NOMO-1 (cell line): ENCODE measurements around the gene MPRIP.
A peak's percentile ranks its signal among the peaks of the same experiment; 100 is the strongest.

Source experiments
- DNase-seq, 2 experiments: peaks; one replicate each; lab custom pipeline; 2025; ENCODE audit not compliant: unreplicated experiment in 2 of 2; lab: John Stamatoyannopoulos, UW

The MPRIP gene

GRCh38 chr17:17064322-17064721 is 22.1 kb downstream of the MPRIP start:
- no peak for DNase-seq

- peak in 1 of 2 experiments; percentile 39 for DNase-seq
Observed at GRCh38 chr17:17066021-17066420, 23.8 kb downstream of the MPRIP start.

DNA sequence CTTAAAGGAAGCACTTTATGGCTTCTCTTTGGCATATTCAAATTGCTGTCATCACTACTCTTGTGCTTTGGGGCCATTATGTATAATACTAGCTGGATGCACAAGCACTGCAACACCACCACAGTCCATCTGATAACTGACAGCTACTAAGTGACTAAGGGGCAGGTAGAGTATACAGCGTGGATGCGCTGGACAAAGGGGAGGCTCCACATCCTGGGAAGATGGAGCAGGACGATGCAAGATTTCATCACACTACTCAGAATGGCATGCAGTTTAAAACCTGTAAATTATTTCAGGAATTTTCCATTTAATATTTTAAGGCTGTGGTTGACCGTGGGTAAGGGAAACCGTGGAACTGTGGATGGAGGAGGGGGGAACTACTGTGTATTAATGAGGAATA is 25.0 kb downstream of the MPRIP start:
- no peak for DNase-seq

DNA sequence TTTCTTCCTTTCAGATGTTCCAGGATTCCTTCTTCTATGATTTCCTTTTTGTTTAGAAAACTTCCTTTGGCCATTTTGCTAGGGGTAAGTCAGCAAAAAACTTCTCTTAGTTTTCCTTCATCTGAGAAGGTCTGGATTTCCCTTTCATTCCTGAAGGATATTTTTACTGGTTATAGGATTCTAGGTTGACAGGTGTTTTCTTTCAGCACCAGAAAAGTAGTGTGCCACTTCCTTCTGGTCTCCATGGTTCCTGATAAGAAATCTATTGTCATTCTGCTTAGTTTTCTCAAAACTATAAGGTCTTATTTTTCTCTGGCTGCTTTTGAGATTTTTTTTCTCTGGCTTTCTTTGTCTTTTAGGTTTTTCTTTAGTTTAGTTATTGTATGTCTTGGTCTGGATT is 27.6 kb downstream of the MPRIP start:
- no peak for DNase-seq

GRCh38 chr17:17070931-17071330 is 28.7 kb downstream of the MPRIP start:
- no peak for DNase-seq

- DNase-seq = no peak
Observed at GRCh38 chr17:17071531-17072360, 29.5 kb downstream of the MPRIP start.

DNA sequence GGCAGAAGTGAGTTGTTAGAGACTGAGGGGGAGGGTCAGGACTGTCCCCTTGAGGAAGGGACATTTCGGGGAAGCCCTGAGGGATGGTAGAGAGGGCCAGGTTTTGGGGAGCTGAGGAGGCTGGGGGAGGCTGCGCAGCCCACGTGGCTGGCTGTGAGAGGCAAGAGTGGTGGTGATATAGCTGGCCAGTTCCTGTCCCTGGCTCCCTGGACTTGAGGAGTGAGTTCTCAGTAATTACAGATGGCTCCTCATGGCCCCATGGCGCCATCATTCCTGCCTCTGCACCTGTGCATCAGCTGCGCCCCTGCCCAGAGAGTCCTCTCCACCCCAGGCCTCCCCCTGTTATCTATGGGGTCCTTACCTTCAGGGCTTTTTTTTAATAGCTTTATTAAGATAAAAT is 30.3 kb downstream of the MPRIP start:
- no peak for DNase-seq

GRCh38 chr17:17073030-17073564 is 30.8 kb downstream of the MPRIP start:
- DNase-seq = no peak

DNA sequence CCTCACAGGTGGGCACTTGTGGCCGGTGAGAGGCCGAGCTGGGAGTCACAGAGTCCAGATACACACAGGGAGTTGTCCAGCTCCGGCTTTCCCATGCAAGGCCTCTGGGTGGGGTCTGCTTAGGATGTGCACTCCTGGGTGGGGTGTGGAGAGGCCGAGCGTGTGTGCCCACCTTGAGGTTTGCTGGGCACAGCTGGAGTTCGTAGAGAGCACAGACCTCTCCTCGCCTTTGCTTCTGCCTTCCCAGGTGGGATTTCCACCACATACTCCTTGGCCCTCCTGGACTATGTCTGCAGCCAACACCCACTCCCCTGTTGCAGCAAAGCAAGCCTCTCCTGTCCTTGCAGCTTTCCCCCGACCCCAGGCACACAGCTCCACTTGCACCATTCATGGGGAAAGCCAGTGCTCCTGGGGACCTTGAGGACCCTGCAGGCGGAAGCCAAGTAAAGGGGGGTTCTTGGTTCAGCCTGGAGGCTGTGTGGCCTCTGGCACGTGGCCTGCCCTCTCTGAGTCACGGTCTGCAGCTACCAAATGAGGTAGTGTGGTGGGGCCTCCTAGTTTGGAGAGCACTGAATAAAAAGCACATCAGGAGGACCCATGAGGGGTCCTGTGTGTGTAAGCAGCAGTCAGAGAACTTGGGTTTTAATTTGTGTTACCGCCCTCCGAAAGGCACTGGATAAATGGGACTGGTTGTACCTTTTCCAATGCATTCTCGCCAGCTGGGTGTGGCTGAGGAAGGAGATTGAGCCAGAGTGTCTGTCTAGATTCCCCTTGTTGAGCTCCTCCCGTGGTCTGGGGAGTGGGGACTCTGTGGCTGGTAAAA is 31.5 kb downstream of the MPRIP start:
- no peak for DNase-seq

DNA sequence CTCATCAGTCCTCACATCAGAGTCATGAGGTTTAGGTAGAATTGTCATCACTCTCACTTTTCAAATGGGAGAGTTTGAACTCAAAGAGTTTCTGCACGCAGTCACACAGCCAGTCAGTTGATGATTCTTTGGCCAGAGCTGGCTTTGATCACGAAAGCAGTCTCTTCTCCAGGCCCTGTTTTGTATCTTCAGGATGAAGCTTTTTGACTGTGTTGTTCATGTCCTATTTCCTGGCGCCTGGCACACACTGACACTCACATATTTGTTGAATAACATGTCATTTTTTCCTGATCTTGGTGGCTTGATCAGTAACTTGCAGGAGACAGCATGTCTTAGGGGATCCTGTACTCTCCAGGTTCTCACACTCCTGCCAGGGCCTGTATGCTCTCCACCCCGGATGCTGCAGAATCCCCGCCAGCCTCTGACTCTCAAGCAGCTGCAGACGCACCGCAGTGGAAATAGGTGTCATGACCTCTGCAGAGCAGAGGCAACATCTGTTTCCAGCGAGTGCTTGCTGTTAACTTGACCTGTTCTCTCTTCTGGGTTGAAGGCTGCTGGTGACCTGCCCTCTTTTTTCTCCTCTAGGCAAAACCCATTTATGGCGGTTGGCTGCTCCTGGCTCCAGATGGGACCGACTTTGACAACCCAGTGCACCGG is 33.0 kb downstream of the MPRIP start:
- no peak for DNase-seq

DNA sequence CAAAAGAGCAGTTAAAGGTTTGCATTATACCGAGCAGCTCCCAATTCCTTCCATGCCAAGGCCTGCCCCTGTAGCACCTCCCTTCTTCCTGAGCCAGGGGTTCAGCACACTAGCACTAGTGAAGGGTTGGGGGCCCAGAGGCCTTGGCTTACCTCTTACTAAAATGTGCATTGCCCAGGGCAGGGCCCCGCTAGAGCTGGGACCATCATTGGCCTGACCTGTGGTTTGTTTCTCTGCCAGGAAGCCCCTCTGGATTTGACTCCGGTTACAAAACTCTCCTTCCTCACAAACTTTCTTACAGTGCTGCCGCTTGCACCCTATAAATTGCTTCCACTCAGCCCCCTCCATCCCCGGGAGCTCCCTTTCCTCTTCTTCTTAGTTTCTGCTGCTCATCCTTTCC is 33.8 kb downstream of the MPRIP start:
- DNase-seq = no peak

DNA sequence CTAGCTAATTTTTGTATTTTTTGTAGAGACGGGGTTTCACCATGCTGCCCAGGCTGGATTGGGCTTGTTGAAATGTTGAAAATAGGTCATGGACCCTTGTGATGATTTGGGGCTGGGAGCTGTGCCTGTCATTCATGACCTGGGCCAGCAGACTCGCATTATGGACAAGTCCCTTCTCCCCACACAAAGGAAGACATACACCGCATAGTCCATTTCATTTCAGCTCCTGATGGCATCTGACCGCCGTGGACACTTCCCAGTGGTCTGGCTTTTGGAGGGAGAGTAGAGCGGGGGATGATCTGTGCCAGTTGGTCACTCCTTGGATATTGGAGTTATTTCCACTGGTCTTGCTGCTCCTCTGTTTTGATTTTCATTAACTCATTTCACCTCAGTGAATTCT is 34.8 kb downstream of the MPRIP start:
- DNase-seq = no peak

- DNase-seq = no peak
Observed at GRCh38 chr17:17077861-17078732, 35.8 kb downstream of the MPRIP start.

DNA sequence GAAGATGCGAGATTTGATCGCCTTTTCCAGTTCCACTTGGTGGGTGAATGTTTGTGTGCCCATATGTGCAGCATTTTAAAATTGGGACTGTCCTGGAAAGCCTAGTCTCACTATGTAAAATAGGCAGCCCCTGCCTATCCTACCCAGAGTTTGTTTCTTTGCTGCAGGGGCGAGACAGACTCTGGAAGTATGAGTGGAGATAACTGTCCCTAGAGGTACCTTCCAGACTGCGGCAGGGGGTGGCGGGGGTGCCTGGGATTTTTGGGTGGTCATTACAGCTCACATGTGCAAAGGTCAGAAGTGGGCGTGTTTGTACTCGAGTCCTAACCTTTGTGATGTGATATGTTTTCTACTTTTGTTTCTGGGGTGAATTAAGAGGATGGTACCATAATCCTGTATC is 36.6 kb downstream of the MPRIP start:
- DNase-seq = no peak

DNA sequence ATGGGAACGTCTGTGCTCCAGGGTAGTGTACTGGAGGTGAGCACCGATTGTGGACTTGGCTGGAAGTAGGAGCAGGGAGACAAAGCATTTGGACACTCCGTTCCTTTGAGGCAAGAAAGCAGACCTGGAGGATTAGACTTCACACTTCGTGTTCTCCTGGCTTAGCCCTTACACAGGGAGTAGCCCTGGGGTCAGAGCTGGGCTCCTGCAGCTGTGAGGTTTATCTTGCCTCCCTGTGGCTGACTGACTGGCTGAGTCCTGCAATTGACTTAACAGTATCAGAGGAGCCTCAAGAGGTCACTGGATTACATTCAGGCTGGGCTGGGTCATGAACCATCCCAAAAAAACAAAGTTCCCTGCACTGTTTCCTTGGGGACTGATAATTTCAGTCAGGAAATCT is 37.1 kb downstream of the MPRIP start:
- no peak for DNase-seq

- DNase-seq = no peak
Observed at GRCh38 chr17:17079761-17080160, 37.5 kb downstream of the MPRIP start.

DNA sequence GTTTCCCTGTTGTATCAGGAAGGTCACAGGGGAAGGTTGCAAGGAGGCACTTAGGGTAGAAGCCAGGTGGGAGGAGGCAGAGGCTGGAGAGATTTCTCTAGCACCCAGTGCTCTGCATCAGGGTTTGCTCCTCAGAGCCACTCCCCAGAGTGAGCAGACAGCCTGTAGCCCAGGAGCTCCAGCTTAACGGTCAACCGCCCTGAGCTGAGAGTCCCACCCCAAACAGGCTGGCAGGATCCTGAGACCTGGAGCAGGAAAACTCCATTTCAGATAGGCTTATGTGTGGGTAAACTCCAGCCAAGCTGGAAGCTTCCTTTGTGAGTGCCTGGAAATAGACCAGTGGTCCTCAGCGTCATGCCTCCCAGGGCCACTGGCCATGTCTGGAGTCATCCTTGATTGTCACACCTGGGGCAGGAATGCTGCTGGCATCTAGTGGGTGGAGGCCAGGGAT is 37.9 kb downstream of the MPRIP start:
- no peak for DNase-seq

DNA sequence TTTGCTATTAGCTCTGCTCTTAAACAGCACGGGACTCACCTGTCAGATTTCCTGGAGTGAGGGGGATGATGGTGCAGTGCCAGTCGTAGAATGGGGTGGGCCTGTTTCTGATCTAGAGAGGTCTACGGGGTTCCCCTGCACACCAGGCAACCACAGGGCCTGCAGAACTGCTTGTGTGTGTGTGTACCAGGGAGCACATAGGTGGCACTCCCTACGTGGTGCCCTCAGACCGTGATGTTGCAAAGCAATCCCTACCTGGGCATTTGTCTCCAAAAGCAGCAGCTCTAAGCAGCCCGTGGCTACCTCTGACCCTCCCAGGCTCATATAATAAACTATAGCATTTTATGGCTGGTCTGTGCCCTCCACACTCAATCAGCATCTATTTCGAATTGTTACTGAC is 38.5 kb downstream of the MPRIP start:
- no peak for DNase-seq

DNA sequence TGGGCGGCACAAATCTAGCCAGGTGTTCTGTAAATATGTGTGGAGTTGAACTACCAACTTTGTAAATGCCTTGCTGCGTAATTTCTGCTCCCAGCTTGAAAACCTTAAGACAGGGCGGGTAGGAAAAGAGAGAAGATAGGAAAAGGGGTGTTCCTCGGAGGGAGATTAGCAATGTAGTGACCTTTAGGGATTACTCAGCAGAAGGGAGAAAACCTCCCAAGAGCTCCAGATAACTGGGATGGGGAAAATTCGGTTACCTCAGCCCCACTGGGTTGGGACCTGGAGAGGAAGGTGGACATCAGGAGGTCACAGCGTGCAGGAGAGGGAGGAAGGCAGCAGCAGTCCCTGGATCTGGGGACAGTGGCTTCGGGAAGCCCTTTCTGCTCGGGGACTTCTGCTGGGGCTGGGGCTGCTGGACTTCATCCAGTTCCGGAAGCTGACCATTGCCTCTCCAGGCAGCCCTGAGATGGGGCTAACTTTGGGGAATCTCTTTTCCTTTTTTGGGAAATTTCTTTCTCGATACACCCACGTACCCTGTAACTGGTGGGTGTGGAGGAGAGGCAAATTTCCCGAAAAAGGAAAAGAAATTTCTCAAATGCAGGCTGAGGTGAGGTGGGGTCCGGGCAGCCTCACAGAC is 39.2 kb downstream of the MPRIP start:
- no peak for DNase-seq

GRCh38 chr17:17082878-17083277 is 40.6 kb downstream of the MPRIP start:
- DNase-seq = no peak
